ENCODE data around the gene UQCC3.
"Not testable (repeated sequence)": the region's sequence is repeated elsewhere in the genome, so short reads cannot be mapped to it uniquely, and the experiment has no call there.

UQCC3 gene

GRCh38 chr11:62671608-62672389 is at the start of gene UQCC3, which contains the start of gene LBHD1:
TSS of gene UQCC3 (plus strand) at chr11:62671673. CDS start at chr11:62671746, 73 bp downstream.
TSS of gene LBHD1 (minus strand) at chr11:62672267. CDS start at chr11:62670031, 2,236 bp downstream.
- peak; percentile 83 for DNase-seq (ENCODE audit: low read depth)

GRCh38 chr11:62622476-62623089 is 48.9 kb upstream of the UQCC3 start:
- DNase-seq (ENCODE audit: low read depth) = no peak

GRCh38 chr11:62627713-62628112 is 43.8 kb upstream of the UQCC3 start:
- DNase-seq (ENCODE audit: low read depth) = peak; percentile 19

- DNase-seq (ENCODE audit: low read depth) = no peak
Observed at GRCh38 chr11:62632492-62632891, 39.0 kb upstream of the UQCC3 start.

GRCh38 chr11:62644220-62644619 is 27.3 kb upstream of the UQCC3 start:
- DNase-seq (ENCODE audit: low read depth) = no peak

GRCh38 chr11:62645671-62645945 is 25.9 kb upstream of the UQCC3 start:
- DNase-seq (ENCODE audit: low read depth) = no peak

GRCh38 chr11:62645946-62646824 is 25.3 kb upstream of the UQCC3 start, which contains the start of gene GANAB:
TSS of gene GANAB (minus strand) at chr11:62646613. CDS start at chr11:62646599, 14 bp downstream.
- DNase-seq (ENCODE audit: low read depth) = peak; percentile 95

- DNase-seq (ENCODE audit: low read depth) = no peak
Observed at GRCh38 chr11:62646825-62647608, 24.5 kb upstream of the UQCC3 start.

GRCh38 chr11:62647609-62648005 is 23.9 kb upstream of the UQCC3 start:
- DNase-seq (ENCODE audit: low read depth) = no peak

- DNase-seq (ENCODE audit: low read depth) = no peak
Observed at GRCh38 chr11:62648185-62648966, 23.1 kb upstream of the UQCC3 start.

- DNase-seq (ENCODE audit: low read depth) = no peak
Observed at GRCh38 chr11:62648967-62649364, 22.5 kb upstream of the UQCC3 start.

- no peak for DNase-seq (ENCODE audit: low read depth)
Observed at GRCh38 chr11:62649486-62649885, 22.0 kb upstream of the UQCC3 start.

- DNase-seq (ENCODE audit: low read depth) = not testable (repeated sequence)
Observed at GRCh38 chr11:62650283-62650682, 21.2 kb upstream of the UQCC3 start.

- no peak for DNase-seq (ENCODE audit: low read depth)
Observed at GRCh38 chr11:62652161-62653006, 19.1 kb upstream of the UQCC3 start.

- DNase-seq (ENCODE audit: low read depth) = no peak
Observed at GRCh38 chr11:62654297-62654696, 17.2 kb upstream of the UQCC3 start.

- DNase-seq (ENCODE audit: low read depth) = no peak
Observed at GRCh38 chr11:62656796-62657429, 14.6 kb upstream of the UQCC3 start.

GRCh38 chr11:62664405-62665074 is 6.9 kb upstream of the UQCC3 start:
- peak; percentile 59 for DNase-seq (ENCODE audit: low read depth)

GRCh38 chr11:62665075-62665598 is 6.3 kb upstream of the UQCC3 start, which contains the start of the genes C11orf98 and CSKMT:
TSS of gene C11orf98 (minus strand) at chr11:62665210. CDS start at chr11:62665169, 41 bp downstream.
TSS of gene CSKMT (plus strand) at chr11:62665312. CDS start at chr11:62665880, 568 bp downstream.
- peak; percentile 88 for DNase-seq (ENCODE audit: low read depth)

Data from amniotic epithelial cell (primary cell).